GM19328 (cell line): ENCODE data around the gene F13B.
A peak's percentile ranks its signal among the peaks of the same experiment; 100 is the strongest.
"Not testable (repeated sequence)": the region's sequence is repeated elsewhere in the genome, so short reads cannot be mapped to it uniquely, and the experiment has no call there.

Source experiments
- ATAC-seq: cut with Tn5 transposase; IDR thresholded peaks from one replicate; pipeline ENCODE4 v1.9.1; 2021; ENCODE audit warnings: mild to moderate bottlenecking, moderate library complexity; ENCODE audit not compliant: unreplicated experiment

F13B gene

GRCh38 chr1:197049100-197049499 is 18.0 kb downstream of the F13B start:
- ATAC-seq: no peak

DNA sequence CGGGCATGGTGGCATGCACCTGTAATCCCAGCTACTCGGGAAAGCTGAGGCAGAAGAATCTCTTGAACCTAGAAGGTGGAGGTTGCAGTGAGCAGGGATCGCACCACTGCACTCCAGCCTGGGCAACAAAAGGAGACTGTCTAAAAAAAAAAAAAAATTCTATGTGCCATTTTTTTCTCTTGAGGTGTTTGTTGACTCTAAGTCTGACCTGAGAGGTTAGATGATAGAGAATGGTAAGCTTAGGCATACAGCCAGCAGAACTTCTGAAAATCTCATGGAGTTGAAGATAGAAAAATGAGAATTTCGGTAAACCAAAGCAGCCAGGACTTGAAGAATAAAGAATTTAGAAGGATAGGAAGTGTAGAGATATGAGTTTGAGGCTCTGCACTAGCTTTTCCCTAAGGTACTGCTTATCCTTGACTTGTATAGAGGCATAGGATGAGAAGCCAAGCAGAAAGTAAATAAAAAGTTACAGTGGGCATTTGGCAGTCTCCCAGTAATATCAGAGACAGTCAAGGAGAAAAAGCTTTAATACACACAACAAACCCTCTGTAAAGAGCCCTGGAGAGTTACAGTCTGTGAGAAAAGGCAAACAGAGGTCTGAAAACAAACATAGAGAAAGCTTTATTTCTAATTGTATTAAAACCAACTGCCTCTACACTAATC is 24.3 kb downstream of the F13B start:
- ATAC-seq: no peak

GRCh38 chr1:197041486-197042353 is 25.3 kb downstream of the F13B start:
- peak; percentile 74 for ATAC-seq

DNA sequence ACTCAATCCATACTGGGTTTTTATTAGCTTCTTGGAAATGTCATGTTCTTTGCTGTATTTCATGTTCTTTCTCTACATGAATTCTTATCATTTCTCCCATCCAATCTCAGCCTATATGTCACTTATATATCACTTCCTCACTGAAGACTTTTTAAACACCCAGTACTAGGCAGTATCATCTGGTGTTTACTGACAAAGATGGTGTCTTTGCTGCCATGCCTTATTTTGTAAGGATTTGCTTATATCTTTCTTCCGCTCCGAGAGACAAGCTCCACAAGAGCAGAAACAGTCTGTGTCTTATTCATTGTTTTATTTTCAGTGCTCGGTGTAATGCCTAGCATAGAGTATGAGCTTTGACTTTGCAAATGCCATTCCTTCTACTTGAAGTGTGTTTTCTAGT is 30.2 kb downstream of the F13B start:
- no peak for ATAC-seq

DNA sequence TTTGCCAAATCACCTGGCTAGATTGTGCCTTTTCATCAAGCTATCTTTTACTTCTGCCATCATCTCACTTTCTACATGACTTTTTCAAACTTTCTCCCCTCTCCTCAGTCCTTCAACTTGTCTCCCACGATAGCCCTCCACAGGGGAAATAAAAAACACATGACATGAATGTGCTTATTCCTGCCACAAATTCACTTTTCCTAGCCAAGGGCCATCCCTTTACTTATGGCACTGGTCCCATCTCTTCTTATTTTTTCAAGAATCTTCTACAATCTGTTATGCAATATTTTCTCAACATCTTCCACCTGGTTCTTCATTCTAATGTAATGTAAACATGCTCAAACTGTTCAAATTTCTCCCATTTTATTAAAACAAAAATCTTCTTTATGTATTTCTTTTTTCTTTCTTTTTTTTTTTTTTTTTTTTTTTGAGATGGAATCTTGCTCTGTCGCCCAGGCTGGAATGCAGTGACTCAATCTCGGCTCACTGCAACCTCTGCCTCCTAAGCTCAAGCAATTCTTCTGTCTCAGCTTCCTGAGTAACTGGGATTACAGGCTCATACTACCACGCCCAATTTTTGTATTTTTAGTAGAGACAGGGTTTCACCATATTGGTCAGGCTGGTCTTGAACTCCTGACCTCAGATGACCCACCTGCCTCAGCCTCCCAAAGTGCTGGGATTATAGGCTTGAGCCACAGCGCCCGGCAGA is 32.3 kb downstream of the F13B start:
- ATAC-seq: not testable (repeated sequence)

- no peak for ATAC-seq
Observed at GRCh38 chr1:197029749-197030148, 37.3 kb downstream of the F13B start.

DNA sequence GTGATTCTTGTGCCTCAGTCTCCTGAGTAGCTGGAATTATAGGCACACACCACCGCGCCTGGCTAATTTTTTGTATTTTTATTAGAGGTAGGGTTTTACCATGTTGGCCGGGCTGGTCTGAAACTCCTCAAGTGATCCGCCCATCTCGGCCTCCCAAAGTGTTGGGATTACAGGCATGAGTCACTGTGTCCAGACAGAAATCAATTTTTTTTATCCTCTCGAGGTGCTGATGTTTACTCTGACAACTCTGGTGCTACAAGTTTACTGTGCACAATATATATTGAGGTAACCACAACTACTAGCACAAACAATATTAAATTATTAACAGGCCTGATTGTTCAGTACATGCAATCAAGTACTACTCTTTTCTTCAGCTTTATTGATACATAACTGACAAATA is 39.7 kb downstream of the F13B start:
- ATAC-seq: no peak

DNA sequence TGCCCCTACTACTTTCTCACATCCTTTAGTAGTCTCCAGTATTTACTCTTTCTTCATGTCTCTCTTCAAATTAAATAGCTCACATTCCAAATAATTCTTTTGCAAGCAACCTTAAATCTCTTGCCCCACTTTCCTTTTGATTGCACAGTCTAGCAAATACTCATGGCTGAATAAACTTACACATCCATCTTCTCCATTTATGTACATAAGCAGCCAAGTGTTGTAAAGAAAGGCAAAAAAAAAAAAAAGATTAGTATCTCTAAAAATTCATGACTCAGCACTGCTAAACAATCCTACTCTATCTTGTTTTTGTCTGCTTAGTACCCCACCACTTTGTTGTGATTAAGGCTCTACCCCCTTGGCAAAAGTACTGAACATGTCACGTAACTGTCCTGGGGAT is 42.6 kb downstream of the F13B start:
- no peak for ATAC-seq

DNA sequence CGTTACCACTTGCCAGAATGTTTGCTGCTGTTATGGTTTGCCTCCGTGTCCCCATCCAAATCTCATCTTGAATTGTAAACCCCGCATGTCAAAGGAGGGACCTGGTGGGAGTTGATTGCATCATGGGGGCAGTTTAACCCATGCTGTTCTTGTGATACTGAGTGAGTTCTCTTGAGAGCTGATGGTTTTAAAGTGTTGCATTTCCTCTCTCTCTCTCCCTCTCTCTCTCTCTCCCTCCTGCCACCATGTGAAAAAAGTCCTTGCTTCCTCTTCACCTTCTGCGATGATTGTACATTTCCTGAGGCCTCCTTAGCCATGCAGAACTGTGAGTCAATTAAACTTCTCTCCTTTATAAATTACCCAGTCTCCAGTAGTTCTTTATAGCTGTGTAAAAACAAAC is 45.3 kb downstream of the F13B start:
- no peak for ATAC-seq

DNA sequence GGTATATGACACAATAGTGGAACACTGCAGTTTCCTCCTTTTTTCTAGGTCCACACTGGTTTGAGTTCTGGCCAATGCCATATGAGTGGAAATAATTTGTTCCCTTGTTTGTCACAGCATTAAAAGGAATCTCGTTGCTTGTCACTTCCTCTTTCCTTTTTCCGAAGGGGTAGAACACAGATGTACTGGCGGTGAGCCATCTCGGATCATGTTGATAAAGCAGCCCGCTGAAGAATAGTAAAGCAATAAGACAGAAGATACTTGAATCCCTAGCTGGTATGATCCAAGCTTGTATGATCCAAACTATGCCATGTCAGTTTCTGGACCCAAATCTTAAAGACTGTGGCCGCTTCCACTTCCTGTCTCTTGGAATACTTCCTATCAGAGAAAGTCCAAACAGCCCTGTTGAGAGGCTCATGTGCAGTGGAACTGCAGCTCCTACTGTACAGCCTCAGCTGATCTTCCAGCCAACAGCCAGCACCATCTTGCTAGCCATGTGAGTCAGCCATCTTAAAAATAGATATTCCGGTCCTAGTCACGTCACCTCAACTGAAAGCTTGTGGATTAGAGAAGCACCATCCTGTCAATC is 49.4 kb downstream of the F13B start:
- ATAC-seq: no peak

- ATAC-seq: no peak
Observed at GRCh38 chr1:197016751-197017150, 50.3 kb downstream of the F13B start.

DNA sequence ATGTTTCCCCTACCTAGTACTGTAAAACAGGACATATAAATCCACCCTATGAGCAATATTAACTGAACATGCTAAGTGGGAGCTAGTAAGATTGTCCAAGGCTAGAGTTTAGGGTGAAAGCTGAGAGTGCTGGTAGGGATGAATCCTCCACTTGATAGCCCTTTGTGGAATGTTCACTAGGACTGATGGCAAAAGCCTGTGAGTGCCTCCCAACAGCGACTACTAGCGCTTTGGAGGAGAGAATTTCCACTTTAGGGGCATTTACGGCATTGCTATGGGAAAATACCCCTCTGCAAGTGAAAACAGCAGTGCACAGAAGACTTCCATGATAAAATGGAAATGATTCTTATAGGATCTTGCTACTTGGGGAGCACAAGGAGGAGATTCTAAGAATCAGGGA is 53.8 kb downstream of the F13B start:
- no peak for ATAC-seq

DNA sequence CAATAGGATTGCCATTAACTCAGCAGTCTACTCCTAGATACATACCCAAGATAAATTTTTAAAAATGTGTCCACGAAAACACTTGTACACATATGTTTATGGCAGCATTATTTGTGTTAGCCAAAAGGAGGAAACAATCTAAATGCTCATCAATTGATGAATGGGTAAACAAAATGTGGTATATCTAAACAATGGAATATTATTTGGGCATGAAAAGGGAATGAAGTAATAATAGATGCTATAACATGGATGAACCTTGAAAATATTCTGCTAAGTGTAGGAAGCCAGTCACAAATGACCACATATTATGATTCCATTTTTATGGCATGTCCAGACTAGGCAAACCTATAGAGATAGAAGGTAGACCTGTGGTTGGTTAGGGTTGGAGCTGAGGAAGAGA is 55.4 kb downstream of the F13B start:
- no peak for ATAC-seq

- ATAC-seq: no peak
Observed at GRCh38 chr1:197008861-197009260, 58.2 kb downstream of the F13B start.

DNA sequence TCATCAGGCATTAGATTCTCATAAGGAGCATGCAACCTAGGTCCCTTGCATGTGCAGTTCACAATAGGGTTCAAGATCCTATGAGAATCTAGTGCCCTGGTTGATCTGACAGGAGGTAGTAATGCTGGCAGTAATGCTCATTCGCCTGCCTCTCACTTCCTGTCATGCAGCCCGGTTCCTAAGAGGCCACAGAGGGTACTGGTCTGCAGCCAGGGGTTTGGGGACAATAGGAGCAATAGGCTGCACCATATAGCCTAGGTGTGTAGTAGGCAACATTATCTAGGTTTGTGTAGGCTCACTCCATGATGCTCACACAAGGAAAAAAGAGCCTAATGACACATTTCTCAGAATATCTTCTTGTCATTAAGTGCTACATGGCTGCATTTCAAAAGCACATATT is 63.9 kb downstream of the F13B start:
- no peak for ATAC-seq

DNA sequence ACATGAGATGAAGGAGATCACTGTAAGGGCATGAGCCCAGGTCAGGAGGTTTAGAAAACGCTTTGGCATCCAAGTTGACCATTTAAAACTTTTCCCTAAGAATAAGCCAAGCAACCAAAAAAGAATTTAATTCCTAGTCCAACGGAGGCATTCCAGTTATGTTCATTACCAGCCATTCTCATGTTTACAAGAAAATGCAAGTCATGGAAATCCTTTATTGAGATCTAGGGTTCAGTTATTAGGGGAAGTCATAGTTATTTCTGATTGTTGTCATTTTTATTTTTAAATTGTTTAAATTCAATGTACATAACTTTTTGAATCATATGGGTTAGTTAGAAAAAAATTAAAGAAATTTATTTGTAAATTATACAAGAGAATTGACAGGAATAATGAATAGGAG is 65.2 kb downstream of the F13B start:
- ATAC-seq: no peak

DNA sequence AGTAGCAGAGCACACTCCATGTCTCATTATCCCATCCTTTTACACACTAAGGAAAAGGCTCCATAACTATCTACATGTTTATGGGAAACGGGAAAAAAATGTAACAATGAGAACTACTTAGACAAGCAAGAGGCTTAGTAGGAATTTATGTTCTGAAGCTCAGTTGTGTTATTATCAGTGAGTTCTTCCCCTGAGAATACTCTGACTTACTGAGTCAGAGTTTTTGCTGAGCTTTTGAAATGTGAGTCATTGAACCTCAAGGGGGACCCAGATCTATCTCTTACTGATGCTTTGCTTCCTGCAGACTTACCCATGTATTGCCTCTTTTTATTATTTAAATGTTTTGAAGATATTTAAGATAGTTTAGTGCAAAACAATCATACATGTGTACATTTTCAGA is 69.6 kb downstream of the F13B start:
- ATAC-seq: no peak

DNA sequence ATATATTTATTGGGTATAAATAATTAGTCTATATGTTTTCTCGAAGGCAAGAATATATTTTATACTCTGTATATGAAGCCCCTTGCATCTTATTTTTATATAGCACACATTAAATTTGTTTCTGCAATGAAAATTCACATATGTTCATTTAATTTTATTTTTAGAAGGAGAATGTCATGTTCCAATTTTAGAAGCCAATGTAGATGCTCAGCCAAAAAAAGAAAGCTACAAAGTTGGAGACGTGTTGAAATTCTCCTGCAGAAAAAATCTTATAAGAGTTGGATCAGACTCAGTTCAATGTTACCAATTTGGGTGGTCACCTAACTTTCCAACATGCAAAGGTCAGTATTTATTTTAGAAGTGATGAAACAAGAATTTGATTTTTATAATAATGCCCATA is 73.1 kb downstream of the F13B start:
- ATAC-seq: no peak

GRCh38 chr1:196991919-196992651 is 75.0 kb downstream of the F13B start:
- not testable (repeated sequence) for ATAC-seq
